Measurements from ENCODE around the gene GFM1.

GFM1 gene

DNA sequence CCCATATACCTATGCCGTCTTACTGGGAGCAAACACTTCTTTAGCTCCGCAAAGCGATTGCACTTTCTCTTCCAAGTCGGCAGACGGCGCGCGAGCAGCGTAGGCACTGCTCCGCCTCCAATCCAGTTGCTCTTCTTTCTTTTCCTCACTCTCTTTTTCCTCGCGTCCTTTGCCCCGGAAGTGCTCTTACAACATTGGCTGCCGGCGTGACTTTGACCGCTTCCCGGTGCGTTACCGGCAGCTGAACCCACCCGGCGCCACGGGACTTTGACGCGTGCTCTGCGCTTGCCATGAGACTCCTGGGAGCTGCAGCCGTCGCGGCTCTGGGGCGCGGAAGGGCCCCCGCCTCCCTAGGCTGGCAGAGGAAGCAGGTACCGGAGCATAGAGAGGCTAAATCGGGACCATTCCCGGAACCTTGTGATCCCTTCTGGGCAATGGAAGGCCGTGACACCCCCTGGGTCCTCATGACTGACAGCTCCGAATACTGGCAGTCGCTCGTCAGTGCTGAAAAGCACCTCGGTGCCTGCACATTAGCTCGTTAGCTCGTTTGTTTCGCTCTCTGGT lies at the start of gene GFM1:
GFM1 (plus strand) TSS at position 183 of the 564 bp plus-strand sequence; CDS start at position 291, 108 bp downstream.
- peak; percentile 91 for DNase-seq

DNA sequence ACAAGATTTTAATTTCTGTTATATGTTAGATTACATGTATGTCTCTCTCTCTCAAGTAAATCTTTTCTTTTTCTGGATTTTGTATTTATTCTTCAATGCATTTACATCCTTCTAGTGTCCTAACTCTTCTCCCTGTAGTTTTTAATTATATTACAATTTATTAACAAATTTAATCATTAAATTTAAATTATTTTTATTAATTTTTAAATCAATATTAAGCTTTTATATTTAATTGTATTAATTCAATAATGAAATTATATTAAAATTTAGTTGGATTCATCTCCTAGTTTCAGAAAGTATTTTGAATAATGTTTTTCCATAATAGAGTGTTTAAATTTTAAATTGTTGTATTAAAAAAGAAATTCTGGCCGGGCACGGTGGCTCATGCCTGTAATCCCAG lies 43.5 kb upstream of the GFM1 start:
- DNase-seq = no peak

DNA sequence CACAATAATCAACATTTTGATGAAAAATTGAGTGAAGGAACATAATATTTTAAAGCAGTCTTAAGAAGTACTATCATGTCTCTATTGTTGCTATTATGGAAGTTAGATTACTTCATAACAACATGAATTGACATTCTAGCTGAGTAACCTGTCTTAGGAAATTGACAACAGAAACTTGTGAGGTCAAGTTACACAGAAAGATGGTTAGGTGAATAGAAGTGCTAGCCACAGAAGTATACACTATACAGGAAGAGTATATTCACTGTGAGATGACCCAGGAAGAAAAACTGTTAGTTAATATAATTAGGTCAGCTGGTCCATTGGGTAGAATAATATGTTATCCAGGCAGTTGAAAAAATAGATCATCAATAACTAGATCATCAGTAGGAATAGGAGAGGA lies 42.1 kb upstream of the GFM1 start:
- DNase-seq = no peak

DNA sequence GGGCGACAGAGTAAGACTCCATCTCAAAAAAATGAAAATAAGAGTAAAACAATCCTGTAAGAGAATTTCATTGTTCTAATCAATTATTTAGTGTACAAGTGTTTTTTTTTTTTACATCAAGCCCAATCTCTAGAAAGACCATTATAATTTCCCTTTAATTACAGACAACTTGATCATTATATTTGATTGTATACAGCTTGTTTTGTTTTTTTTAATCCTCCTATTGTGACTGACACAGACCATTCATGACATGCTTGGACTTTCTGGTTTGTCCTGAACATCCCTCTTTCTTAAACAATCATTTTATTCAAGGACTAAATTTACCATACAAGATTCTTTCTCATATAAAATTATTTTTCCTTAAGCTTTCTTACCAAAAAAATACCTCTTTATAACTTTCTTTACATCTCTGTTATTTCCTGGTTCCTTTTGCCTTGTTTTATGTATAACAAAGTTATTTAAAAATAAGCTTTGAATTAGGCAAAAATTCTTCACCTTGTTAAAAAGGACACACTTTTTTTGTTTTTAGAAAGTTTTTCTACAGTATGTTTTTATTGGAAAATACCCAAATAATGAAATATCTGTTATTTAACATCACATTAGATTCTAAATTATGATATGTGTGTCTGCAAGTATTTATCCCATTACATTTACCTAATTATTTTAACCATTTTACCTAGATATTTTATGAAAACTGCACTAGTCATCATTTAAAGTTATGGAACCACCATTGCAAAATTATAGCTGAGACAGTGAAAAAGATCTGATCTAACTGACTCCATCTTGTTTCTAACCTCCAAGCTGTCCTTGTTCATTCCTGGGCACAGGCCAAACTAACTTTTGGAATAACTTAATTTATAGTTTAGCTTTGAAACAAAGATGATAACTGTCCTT lies 26.1 kb upstream of the GFM1 start:
- DNase-seq = no peak

- DNase-seq = no peak
Measured at GRCh38 chr3:158625881-158626280, 18.4 kb upstream of the GFM1 start.

- DNase-seq = no peak
Measured at GRCh38 chr3:158631981-158632380, 12.3 kb upstream of the GFM1 start.

- DNase-seq = no peak
Measured at GRCh38 chr3:158640646-158641045, 3.7 kb upstream of the GFM1 start.

DNA sequence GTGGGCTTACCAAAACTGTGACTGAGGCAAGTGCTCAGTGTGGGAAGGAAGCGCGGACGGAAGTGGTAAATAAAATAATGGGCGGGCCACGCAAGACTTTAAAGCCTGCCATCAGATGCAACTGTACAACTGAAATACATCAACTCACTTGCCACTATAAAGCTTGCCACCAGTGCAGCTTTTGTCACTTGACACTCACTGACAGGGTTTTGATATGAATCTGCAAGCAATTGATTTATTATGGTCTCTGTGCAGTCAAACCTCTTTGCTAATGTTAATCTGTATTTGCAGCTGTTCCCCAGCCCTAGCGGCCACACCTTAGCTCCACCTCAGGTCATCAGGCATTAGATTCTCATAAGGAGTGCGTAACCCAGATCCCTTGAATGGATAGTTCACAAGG lies 2.3 kb upstream of the GFM1 start:
- DNase-seq = no peak

DNA sequence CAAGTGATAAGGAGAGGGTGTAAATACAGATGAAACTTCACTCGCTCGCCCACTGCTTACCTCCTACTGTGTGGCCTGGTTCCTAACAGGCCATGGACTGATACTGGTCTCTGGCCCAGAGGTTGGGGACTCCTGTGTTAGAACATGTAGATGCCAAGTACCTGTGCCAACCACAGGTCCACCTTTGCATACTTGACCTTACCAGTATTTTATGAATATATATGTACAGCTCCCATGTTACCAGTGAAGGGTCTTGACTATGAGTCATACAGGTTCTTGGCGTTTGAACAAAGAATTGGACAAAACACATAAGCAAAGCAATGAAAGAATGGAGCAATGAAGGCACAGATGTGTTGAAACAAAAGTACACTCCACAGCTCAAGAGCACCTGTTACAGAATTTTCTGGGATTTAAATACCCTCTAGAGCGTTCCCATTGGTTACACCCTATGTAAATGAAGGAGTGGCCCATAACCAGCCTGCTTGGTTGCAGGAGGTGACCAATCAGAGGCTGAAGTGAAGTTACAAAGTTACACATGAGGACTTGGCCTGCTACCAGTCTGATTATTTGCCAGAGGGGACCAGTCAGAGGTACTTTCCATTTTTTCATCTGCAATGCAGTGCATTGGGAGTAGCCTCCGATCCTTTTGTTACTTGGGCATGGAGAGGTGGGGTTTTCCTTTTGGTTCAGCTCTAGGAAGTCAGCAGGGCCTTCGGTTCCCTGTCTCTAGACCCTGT lies 1.7 kb upstream of the GFM1 start:
- no peak for DNase-seq

- DNase-seq = no peak
Measured at GRCh38 chr3:158649791-158650190, 5.5 kb downstream of the GFM1 start.

GRCh38 chr3:158651192-158651591 lies 6.9 kb downstream of the GFM1 start:
- no peak for DNase-seq

GRCh38 chr3:158652463-158652862 lies 8.1 kb downstream of the GFM1 start:
- no peak for DNase-seq

- no peak for DNase-seq
Measured at GRCh38 chr3:158658889-158659288, 14.6 kb downstream of the GFM1 start.

GRCh38 chr3:158659454-158660237 lies 15.3 kb downstream of the GFM1 start:
- no peak for DNase-seq

- DNase-seq = no peak
Measured at GRCh38 chr3:158660711-158661110, 16.4 kb downstream of the GFM1 start.

- no peak for DNase-seq
Measured at GRCh38 chr3:158663246-158663645, 18.9 kb downstream of the GFM1 start.

GRCh38 chr3:158663832-158664231 lies 19.5 kb downstream of the GFM1 start:
- no peak for DNase-seq

DNA sequence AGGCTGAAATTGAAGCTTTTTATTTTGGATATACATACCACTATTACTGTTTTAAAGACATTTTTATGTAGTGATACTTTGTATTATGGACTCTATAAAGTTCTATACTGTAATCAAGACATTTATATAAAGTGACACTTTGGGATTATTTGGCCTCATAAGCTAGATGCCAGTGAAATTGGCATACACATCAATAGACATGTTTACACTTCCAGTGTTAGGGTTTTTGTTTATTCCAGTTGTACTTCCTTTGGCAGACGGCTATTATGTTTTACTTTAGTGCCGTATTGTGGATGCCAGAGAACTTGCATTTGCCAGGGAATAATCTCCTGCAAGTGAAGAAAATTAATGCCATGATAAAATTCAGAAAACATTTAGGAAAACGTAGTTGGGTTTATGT lies 22.1 kb downstream of the GFM1 start:
- DNase-seq = no peak

DNA sequence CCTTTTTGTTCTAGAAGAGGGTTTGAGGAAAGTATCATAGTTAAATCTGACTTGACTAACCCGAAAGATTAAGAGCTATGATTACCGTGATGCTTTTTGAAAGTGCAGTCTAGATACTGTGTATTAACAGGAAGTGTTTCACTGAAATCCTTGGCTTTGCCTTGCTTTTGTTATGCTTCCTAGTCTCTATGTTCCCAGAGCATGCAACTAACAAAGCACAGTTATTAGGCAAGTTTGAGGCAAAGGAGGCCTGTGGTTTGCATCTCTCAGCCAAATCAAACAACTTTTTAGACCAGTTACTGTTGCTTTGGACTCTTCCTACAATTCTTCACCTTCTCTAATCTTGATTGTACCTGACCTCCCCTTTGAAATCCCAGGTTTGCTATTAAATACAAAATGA lies 24.2 kb downstream of the GFM1 start:
- no peak for DNase-seq

DNA sequence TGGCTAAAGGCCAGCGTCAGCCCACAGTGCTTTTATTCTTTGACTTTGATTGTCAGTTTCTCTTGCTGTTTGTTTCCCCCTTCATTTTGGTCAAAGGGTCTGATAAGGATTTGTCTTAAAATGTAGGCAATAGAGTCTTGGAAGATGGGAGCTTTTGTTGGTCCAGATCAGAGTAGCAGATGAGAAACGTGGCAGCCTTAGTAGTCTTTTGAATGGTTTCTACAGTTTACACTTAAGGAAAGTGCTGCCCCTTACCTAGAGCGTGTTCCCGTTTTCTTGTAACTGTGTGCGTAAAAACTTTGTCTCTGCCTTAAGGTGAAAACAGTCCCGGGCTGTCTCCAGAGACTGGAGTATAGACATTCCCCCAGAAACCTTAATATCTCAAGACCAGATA lies 27.5 kb downstream of the GFM1 start:
- no peak for DNase-seq

DNA sequence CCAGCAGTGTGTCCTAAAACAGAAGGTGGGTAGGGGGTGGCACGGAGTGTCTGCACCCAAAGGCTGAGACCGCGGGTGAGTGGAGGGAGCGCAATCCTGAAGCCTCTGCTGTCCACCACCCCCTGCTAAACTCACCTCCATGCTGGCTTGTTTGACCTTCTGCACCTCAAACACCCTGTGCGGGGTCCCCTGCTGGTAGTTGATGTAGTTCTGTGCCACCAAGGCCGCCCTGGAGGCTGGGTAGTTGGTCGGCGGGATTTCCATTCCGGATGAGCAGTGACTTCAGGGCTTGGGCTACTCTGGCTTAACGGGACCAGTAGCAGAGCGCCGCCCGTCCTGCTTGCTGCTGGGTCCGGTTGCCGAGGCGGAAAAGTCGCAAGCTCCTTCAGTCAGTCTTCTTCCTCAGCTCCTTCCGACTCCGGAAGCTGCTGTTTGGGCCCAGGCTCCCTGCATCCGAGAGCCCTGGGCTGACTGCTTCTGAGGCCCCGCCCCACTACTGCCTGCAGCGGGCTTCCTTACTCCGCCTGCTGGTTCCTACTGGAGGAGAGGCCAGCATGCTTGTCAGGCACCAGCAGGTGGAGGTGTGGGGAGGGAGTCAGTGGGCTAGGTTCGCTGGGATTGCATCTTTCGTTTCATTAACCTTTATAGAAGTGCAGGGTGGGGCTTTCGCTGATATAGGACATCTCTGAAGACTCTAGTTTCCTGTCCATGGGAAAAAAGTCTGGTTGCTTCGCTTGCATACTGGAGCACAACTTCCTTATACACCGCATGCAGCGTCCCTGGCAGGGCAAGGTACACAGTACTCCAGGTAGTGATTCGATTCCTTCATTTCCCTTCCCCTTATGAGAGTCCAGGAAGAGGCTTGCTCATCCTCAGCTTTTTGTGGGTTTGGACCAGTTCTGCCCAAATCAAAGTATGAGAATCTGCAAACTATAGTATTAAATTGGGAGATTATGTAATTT lies 28.2 kb downstream of the GFM1 start, which contains the start of gene LXN:
LXN (minus strand) TSS at position 434 of the 962 bp plus-strand sequence; CDS start at position 264, 170 bp downstream.
- DNase-seq = no peak

GRCh38 chr3:158678687-158679086 lies 34.4 kb downstream of the GFM1 start:
- no peak for DNase-seq
